ENCODE results near the gene IHH.

The IHH gene

DNA sequence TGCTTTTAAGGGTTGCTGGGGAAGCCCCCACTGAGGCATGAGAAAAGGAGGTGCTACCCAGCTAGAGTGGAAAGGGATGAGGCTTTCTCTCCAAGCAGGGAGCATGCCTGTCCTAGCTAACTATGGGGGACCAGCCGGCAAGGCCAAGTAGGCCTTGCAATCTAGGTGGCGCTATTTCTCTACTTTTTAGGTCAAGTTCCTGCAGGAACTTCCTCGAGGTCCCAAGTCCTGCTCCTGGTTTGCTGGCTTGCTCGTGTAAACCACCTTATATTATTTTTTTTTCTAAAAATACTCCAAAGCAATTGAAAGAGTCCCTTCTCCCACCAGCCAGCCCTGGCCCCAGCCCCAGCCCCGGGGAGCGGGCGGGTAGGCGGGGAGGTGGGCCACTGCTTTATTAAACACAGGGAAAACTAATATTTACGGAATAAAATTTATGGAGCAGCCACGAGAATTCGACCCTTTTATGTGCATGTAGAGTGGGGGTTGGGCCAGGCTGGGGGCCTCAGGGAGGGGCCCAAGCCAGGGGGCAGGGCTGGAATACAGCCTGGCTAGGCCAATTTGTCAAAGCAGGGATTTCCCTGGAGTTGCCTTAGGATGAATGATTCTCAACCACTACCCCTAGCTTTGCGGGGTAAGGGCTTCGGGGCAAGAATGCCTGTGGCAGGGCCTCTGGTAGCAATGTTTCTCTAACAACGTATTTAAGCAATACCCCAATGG lies 12.8 kb upstream of the IHH start:
- DNase-seq (ENCODE audit: low read depth): peak; percentile 79

DNA sequence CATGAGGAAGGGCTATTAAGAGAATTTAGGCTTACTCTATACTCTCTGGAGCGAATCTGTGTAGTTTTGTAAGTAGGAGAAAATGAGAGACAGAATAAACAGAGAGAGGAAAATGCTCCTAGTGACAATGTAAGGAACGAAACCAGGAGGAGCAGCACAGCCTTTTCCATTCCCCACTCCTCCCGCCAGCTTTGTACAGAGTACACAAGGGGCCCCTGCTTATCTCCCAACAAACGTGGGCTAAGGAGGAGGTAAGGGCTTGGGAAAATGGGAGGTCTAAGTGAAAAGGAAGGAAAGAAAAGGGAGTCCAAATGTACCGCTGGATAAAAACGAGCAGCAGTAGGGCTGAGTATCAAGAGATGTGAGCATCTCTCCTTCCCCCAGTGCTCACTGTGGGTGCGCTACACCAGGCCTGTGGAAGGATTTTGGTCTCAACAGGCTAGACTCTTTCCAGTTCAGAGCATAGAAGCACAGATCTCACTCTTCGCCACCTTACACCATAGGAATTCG lies 12.1 kb upstream of the IHH start:
- no peak for DNase-seq (ENCODE audit: low read depth)

DNA sequence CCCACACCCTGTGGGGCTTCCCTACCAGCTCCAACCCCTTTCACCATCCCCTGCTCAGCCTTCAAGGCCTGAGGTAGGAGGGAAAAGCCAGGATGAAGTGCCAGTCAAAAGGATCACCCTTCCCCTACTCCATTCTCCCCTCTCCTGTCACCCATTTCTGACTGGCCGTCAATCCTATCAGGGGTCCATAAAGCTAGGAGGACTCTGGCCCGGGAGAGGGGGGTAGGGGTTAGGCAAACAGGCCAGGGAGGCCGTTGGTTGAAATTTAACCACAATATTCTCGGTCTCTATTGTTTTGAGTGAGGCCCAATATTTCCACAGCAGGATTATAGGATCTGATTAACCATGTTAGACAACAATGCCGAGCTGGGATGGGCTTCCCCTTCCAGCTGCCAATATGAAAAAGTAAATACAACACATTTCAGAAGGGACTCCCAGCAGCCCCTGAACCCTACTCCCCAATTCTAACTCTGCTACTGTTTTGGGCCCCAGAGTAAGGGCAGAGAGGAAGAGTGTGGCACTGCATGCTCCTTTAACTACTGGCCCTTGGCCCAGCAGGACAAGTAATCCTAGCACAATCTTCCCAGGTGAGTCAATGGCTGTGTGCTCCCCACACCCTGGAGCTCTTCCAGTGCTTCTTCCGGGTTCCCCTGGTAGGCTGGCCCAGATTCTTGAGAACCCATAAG lies 10.6 kb upstream of the IHH start:
- DNase-seq (ENCODE audit: low read depth): no peak

DNA sequence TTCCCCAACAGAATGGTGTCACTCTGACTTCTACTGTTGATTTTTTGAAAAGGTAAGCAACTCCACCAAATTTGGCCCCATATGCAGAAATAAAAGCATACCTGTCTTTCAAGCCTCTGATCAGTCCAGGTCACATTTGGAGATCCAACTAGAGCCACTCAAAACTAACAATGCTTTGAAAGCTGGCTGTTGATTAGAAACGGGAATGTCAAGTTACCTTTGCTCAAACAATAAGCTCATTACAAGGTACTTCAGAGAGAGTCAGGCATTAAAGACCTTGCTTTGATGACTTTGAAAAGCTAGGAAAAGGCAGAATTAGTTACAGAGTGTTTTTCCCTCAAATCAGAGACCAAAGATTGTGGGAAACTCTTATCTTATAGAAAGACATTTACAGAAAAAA lies 4.8 kb upstream of the IHH start:
- no peak for DNase-seq (ENCODE audit: low read depth)

DNA sequence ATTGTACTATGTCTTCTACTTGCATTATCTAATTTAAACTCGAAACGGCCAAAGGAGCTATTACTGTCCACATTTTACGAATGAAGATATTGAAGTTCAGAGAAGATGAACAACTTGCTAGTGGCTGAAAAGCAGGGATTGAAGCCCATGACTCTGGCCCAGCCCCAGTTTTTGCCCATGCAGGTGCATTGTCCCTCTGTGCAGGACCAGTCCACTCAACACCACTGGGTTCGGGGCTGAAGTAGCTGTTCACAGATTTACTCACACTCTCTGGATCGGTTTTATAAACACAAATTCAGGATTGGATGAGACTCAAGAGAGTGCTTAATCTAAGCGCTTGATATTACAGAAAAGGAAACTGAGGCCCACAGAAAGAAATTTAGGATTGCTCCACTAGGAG lies 1.4 kb upstream of the IHH start:
- DNase-seq (ENCODE audit: low read depth): no peak

DNA sequence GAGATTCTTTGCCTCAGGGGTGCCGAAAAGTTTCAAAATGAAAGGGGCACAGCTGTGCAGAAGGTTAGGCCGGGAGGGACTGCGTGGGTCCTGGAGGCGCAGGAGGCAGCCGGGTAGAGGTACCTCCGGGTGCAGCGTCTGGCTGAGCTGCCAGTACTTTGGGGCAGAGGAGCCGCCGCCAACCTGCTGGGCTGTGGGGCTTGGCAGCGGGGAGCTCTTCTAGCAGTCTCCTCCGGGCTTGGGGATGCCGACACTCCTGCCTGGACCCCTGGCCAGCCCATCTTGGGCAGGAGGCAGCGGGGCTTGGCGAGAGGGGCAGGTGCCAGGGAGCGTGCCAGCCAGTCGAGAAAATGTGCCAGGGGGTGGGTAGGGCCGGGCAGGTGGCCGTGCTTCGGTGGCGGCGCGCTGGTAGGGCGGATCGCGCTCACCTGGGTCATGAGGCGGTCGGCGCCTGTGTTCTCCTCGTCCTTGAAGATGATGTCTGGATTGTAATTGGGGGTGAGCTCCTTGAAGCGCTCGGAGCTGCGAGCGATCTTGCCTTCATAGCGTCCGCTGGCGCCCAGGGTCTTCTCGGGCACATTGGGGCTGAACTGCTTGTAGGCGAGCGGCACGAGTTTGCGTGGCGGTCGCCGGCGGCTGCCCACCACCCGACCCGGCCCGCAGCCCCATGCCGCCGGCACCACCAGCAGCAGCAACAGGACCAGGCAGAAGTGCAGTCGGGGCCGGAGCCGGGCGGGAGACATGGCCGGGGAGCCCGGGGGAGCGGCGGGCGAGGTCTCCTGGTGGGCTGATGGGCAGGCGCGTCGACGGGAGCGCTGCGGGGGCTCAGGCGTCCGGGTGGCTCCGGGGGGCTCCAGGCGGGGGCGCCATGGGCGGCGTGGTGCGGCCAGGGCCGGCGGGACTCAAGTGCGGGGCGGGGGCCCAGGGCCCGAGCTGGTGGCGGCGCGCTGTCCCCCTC lies 717 bp downstream of the IHH start:
- no peak for DNase-seq (ENCODE audit: low read depth)

DNA sequence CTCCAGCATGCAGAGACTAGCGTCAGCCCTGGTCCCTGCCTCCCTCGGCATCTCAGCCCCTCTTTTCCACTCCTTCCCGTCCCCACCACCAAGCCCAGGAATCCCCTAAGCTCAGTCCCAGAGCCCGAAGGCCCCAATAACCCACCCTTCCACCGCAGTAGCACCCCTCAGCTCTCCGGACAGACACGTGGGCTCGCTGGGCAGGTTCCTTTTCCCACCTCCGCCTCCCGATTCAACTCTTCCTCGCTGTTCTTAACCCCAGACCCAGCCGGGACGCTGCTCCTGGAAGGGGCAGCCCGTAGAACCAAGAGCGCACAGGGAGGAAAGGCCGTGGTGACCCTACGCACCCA lies 1.4 kb downstream of the IHH start:
- no peak for DNase-seq (ENCODE audit: low read depth)

DNA sequence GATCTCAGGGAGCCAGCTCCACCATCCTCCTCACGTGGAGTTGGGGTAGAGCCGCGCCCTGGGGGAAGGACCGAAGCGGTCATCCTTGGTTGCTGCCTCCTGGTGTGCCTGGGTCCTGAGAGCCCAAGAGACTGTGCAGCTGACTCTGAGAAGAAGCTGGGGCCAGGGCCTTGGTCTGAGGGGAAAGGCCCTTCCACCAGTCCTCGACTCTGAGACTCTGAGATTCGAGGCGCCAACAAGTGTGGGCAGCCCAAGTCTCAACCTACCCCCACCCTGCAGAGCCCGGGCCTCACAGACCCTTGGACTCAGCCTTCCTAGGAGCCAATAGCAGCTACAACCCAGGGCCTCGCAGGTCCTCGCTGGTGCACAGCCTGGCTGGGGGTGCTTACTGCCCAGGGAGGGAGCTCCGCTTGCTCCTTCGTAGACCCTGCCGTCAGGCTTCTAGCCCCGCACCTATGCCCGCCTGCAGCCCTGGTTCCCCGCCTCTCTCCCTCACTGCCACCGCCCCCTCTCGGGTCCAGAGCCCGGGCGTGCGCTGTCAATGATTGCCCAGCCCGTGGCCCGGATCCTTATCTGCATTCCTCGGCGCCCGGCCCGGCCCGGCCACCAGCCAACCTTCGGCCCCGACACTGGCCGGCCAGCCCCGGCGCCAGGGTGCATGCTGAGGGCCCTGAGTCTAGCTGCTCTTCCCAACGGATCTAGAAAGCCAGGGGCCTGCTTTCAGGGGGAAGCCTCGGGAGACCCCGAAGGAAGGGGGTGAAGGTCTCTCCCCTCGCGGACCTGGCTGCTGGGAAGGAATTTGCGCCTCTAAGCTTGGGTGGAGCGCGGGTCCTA lies 2.0 kb downstream of the IHH start:
- no peak for DNase-seq (ENCODE audit: low read depth)

DNA sequence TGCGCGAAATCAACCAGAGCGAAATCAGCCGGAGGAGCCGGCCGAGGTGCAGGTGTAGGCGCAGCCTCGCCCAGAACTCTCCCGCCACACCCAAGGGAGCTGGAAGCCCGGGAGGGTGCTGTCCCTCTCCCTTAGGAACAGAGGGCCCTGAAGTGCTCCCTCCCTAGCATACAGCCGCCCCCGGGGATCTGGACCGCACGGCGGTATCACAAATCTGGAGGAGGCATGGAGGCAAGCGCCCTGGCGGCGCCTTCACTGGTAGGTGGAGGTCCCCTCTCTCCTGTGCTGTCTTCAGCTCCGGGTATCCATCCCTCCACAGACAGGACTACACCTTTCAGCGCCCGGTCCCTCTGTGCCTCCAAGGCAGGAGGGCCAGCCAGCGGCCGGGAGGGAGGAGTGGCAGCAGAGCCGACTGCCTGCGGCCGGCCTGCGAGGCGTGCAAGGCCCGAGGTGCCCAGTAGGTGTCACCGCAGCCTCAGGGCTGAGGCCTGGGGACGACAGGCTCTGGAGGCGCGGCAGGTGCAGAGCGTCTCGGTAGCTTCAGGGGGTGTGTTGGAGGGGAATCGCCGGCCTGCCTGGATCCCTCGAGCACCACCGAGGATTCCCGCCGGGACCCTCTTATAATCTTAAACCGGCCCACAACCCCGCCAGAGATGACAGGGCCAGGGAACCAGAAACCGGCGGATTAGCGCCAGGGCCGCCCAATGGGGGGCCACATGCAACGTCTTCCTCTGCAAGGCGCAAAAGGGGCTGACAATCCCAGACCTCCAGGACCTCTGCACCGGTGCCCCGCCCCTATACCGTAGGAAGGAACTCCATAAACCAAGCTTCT lies 2.8 kb downstream of the IHH start:
- DNase-seq (ENCODE audit: low read depth): peak; percentile 24

DNA sequence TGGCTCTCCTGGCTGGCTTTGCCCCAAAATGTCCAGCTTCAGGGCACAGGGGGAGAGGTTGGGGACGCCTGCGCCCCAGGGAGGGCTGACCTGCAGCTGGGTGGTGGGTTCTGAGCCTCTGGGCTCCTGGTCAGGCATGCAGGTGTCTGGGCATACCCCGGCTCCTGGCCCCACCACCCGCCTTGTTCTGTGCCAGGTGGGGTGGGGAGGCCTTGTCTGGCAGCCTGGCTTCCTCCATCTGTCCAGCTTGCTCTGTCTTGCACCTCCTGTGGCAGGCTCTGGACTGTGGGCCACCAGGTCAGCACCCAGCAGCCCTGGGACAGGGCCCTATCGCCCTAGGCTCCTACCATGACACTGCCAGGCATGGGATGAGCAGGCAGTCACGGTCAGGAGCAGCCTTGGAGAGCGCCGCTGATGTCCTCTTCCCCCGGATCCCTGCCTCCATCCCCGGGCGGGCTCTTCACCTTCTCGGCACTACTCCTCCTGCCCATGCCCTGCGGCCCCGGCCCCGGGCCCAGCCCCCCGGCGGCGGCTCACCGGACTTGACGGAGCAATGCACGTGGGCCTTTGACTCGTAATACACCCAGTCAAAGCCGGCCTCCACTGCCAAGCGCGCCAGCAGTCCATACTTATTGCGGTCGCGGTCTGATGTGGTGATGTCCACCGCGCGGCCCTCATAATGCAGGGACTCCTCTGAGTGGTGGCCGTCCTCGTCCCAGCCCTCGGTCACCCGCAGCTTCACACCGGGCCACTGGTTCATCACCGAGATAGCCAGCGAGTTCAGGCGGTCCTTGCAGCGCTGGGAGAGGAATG lies 3.6 kb downstream of the IHH start:
- no peak for DNase-seq (ENCODE audit: low read depth)

DNA sequence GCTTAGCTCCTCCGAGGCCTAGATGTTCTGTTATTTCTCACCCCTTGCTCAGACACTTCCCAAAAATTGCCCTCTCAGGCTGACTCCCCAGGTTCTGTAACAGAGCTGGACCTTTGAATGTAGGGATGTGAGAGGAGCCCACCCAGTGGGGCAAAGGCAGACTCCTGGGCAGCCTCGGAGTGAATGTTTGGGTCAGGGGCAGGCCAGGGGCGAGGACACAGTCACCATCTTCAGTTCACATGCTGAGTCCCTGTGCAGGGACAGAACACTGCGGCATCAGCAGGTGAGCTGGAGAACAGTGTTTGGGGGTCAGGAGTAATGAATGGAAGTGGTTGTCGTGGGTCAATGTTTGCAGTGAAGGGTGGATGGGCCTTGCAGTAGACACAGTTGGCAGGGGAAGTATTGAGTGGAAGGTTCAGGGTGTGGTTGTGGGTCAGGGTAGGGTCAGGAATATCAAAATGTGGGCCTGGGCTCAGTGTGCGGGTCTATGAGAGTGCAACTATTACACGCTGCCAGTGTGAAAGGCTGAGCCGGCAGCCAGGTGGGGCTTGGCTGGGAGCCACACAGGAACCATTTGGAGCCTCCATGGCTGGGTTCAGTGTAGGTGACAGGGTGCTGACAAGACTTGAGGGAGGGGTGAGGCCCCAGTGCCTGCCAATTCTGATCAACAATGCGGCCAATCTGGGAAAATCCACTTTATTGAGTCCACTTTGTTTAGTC lies 4.4 kb downstream of the IHH start:
- DNase-seq (ENCODE audit: low read depth): no peak

DNA sequence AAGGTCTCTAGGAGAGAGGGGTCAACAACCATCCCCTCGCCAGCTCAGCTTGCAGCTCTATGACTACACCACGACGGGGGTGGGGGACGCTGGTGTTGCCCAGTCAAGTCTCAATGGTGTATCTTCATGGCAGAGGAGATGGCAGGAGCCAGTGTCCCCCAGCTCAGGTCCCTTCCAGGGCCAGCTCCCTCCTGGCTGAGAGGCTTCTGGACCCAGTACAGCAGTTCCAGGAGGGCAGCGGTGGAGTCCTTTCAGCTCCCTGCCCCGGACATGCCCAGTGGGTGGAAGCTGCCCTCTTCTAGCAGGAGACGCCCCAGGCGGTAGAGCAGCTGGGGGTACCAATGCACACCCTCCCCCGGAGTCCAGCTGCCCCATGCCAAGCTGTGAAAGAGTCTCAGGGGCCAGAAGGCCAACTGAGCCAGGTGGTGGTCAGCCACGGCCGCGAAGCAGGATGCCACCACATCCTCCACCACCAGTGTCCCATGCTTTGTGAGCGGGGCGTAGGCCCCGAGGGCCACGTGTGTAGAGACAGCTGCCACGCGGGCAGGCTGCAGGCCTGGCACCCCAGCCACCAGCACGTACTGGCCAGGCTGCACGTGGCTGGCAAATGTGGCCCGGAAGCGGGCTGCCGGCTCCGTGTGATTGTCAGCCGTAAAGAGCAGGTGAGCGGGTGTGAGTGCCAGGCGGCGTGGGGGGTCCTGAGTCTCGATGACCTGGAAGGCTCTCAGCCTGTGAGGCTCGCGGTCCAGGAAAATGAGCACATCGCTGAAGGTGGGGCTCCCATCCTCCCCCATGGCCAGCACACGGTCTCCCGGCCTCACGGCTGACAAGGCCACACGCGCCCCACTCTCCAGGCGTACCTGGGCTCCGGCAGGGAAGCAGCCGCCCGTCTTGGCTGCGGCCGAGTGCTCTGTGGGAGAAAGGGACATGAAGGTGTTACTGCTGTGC lies 5.5 kb downstream of the IHH start:
- no peak for DNase-seq (ENCODE audit: low read depth)

DNA sequence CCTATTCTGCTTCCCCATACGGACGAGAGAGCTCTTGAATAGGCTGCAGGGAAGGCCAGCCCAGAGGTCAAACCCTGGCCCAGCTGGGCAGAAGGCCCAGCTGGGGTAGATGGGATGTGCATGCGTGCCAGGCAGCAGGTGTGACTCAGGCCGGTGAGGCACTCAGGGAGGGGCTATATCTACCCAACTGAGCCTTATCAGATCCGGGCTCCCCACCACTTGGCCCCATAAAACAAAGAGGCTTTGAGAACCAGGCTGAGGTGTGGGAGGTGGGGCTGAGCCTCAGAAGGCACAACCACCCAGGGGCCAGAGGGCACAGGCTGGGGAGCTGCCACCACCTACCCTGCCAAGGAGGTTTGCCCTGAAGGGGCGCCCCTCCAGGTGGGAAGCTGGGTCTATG lies 11.4 kb downstream of the IHH start:
- DNase-seq (ENCODE audit: low read depth): no peak

DNA sequence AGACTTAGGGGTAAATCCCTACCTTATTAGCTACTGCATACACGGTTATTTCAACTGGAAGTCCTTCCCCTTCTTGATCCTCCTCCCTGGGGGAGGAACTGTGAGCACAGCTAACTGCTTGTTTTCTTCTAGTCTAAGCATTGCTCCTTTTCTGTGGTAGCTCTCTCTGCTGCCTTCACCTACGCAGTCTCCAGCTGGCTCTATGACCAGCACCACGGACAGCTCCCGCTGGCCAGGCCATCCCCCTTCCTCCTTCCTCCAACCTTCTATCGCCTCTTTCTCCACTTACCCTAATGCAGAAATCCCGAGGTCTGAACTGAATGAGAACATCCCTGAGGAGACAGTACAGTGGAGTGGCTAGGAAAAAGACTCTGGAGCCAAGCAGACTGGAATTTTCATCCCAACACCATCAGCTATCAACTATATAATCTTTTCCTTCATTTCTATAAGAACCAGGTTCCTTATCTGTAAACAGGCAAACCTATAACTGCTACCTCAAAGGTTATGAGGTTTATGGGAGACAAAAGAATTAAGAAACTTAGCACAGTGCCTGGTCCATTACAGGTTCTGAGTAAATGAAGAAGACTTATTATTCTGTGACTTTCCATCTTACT lies 14.7 kb downstream of the IHH start:
- DNase-seq (ENCODE audit: low read depth): peak; percentile 38

DNA sequence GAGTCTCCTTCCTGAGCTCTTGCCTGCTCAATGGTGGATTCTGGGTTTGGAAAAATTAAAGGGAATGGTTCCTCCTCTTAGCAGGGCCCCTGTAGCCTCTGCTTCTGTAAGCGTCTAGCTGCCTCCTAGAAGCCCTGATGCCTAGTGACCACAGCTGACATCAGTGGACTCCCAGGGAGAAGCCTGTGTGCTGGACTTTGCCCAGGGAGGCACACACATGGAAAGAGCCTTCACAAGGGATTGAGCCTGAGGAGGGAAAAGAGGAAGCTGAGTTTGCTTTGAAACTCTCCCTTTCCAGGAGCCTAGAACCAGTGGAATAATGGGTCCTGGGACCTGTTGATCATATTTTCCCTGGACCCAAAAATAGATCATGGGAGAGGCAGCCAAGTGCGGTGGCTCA lies 18.0 kb downstream of the IHH start:
- DNase-seq (ENCODE audit: low read depth): no peak

DNA sequence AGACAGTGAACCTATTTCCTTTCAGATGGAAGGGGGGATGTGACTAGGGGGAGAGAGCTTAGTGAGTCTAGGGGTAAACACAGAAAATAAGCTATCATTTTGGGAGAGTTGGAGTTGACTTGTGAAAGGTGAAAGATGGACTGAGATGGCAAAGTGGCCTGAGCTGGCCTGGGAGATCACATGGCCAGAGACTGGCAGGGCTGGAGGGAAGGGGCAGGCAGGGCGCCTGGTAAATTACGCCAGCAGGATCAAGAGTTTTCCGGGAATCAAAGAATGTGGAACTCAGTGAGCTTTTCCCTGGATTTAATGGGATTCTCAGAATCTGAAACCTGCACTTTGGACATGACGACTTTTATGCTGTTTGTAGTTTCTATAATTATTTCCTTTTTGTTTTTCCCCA lies 18.6 kb downstream of the IHH start:
- DNase-seq (ENCODE audit: low read depth): no peak

DNA sequence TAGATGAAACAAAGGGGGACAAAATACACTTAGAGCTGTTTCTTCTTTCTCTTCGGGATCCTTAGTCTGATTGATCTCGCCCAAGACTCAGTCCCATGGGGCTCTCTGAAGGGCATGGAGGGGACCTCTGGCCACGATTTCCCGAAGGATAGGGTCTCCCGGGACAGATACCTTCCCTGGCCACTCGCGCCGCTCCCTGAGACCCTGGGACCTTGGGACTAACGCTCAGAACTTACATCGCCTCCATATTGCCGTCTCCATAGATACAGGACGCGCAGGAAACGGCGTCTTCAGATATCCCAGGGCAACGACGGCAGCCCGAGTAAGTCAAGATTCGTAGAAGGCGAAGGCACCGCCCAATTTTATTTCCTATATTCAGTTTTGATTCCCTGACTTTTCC lies 19.5 kb downstream of the IHH start, which contains the start of gene CFAP65:
TSS of gene CFAP65 (minus strand) at position 265 of the 400 bp plus-strand sequence. CDS start 2,468 bp downstream, outside the sequence.
- peak; percentile 49 for DNase-seq (ENCODE audit: low read depth)

DNA sequence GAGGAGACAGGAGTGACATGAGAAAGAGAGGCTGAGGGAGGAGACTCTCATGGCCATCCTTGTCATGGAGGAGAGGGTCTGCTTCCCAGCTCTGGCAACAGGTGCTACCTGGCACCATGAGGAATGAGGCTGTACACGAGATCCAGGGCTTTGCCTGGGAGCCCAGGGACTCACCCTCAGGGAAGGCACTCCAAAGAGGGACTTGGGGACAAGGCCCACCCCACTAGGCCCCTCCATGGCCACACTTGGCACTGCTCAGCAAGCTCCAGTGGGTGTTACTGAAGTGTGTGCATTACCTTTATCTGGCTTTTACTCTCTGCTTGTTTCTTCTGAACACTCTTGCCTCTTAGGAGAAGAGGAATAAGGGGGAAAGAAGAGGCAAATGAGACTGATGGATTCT lies 22.1 kb downstream of the IHH start:
- DNase-seq (ENCODE audit: low read depth): no peak

Data from amniotic epithelial cell (primary cell).